H9 (cell line): ENCODE measurements around the gene CD81. TPM values are rescaled to one million over a fixed set of nuclear protein-coding genes. Genes with fewer than 3 reads are reported as not detected.

Experiments
- DNase-seq: peaks from one replicate; pipeline ENCODE4 v3.0.0-alpha.2; 2017
- H2AFZ ChIP-seq: one replicate; pipeline ENCODE4 v1.6.1; 2013; ENCODE audit warnings: mild to moderate bottlenecking, low read length, control low read depth, moderate library complexity
- H2AK5ac ChIP-seq: 2 replicates; pipeline ENCODE4 v1.6.1; 2013; ENCODE audit warnings: low read length, control low read depth, mixed read lengths; ENCODE audit not compliant: insufficient read length
- H2BK120ac ChIP-seq: one replicate; pipeline ENCODE4 v1.6.1; 2013; ENCODE audit warnings: low read depth, mild to moderate bottlenecking, low read length, control low read depth, inconsistent platforms; ENCODE audit not compliant: poor library complexity, severe bottlenecking
- H2BK12ac ChIP-seq: 2 replicates; pipeline ENCODE4 v1.6.1; 2013; ENCODE audit warnings: low read length, control low read depth, mixed read lengths, low read depth; ENCODE audit not compliant: insufficient read length
- H2BK15ac ChIP-seq: 2 replicates; pipeline ENCODE4 v1.6.1; 2013; ENCODE audit warnings: low read depth, low read length, control low read depth
- H2BK20ac ChIP-seq: one replicate; pipeline ENCODE4 v1.6.1; 2013; ENCODE audit warnings: low read depth, mild to moderate bottlenecking, low read length, control low read depth, inconsistent platforms; ENCODE audit not compliant: poor library complexity, severe bottlenecking
- H2BK5ac ChIP-seq: 2 replicates; pipeline ENCODE4 v1.6.1; 2013; ENCODE audit warnings: low read length, control low read depth, mixed read lengths; ENCODE audit not compliant: insufficient read length
- H3K14ac ChIP-seq: 2 replicates; pipeline ENCODE4 v1.6.1; 2013; ENCODE audit warnings: low read length, control low read depth; ENCODE audit not compliant: insufficient read depth
- H3K18ac ChIP-seq: 2 replicates; pipeline ENCODE4 v1.6.1; 2013; ENCODE audit warnings: low read depth, mild to moderate bottlenecking, mixed read lengths, low read length, control low read depth; ENCODE audit not compliant: insufficient read length
- H3K23ac ChIP-seq: 2 replicates; pipeline ENCODE4 v1.6.1; 2013; ENCODE audit warnings: low read length, control low read depth, mixed read lengths, low read depth; ENCODE audit not compliant: insufficient read length
- H3K23me2 ChIP-seq: 2 replicates; pipeline ENCODE4 v1.6.1; 2013; ENCODE audit warnings: low read depth, mild to moderate bottlenecking, mixed read lengths, low read length, control low read depth; ENCODE audit not compliant: insufficient read length, poor library complexity, severe bottlenecking
- H3K27ac ChIP-seq: 2 replicates; pipeline ENCODE4 v1.5.1; 2013; ENCODE audit warnings: low read length, control low read depth, mixed read lengths, low read depth; ENCODE audit not compliant: insufficient read length
- H3K27me3 ChIP-seq: 2 replicates; pipeline ENCODE4 v1.6.1; 2013; ENCODE audit warnings: low read length, control low read depth, inconsistent platforms; ENCODE audit not compliant: insufficient read depth
- H3K4ac ChIP-seq: 2 replicates; pipeline ENCODE4 v1.6.1; 2013; ENCODE audit warnings: low read depth, mild to moderate bottlenecking, control low read depth, inconsistent platforms, low read length, moderate library complexity
- H3K4me1 ChIP-seq: 2 replicates; pipeline ENCODE4 v1.6.1; 2013; ENCODE audit warnings: low read length, control low read depth, inconsistent platforms; ENCODE audit not compliant: insufficient read depth
- H3K4me2 ChIP-seq: 2 replicates; pipeline ENCODE4 v1.6.1; 2013; ENCODE audit warnings: low read length, control low read depth, mixed read lengths; ENCODE audit not compliant: insufficient read length, insufficient read depth
- H3K56ac ChIP-seq: 2 replicates; pipeline ENCODE4 v1.6.1; 2013; ENCODE audit warnings: low read depth, mild to moderate bottlenecking, mixed read lengths, low read length, control low read depth; ENCODE audit not compliant: insufficient read length
- H3K79me1 ChIP-seq: 2 replicates; pipeline ENCODE4 v1.6.1; 2013; ENCODE audit warnings: low read depth, mild to moderate bottlenecking, moderate library complexity, low read length, control low read depth, inconsistent platforms; ENCODE audit not compliant: insufficient read depth, poor library complexity, severe bottlenecking
- H3K79me2 ChIP-seq: 2 replicates; pipeline ENCODE4 v1.6.1; 2013; ENCODE audit warnings: low read length, control low read depth, inconsistent platforms; ENCODE audit not compliant: insufficient read depth
- H3K9ac ChIP-seq: 2 replicates; pipeline ENCODE4 v1.6.1; 2013; ENCODE audit warnings: low read length, control low read depth, mixed read lengths; ENCODE audit not compliant: insufficient read length; ENCODE audit errors: extremely low read depth
- H3K9me3 ChIP-seq: one replicate; pipeline ENCODE4 v1.6.1; 2013; ENCODE audit warnings: low read depth, low read length, inconsistent platforms; ENCODE audit not compliant: control insufficient read depth
- H3T11ph ChIP-seq: one replicate; pipeline ENCODE4 v1.6.1; 2013; ENCODE audit warnings: mild to moderate bottlenecking, low read length, control low read depth, inconsistent platforms
- H4K20me1 ChIP-seq: one replicate; pipeline ENCODE4 v1.6.1; 2013; ENCODE audit not compliant: control insufficient read depth, insufficient read length, insufficient read depth
- H4K5ac ChIP-seq: 2 replicates; pipeline ENCODE4 v1.6.1; 2013; ENCODE audit warnings: low read depth, mild to moderate bottlenecking, mixed read lengths, low read length, control low read depth; ENCODE audit not compliant: insufficient read length
- H4K8ac ChIP-seq: replicated peaks from 2 replicates; pipeline ENCODE4 v1.6.1; 2013; ENCODE audit warnings: low read length, control low read depth, mixed read lengths, low read depth; ENCODE audit not compliant: insufficient read length
- H4K91ac ChIP-seq: 2 replicates; pipeline ENCODE4 v1.6.1; 2013; ENCODE audit warnings: low read depth, mild to moderate bottlenecking, moderate library complexity, mixed read lengths, low read length, control low read depth; ENCODE audit not compliant: insufficient read length
- H3K27ac Mint-ChIP-seq, 3 experiments: 2 replicates in 2 of 3; 3 replicates in 1 of 3; pipeline ENCODE4 v1.8.0; 2020 to 2021; ENCODE audit warnings: mixed read lengths in 3 of 3, mild to moderate bottlenecking in 1 of 3, moderate library complexity in 1 of 3
- H3K27me3 Mint-ChIP-seq: 2 replicates; pipeline ENCODE4 v1.8.0; 2021; ENCODE audit warnings: low read depth, mild to moderate bottlenecking, moderate library complexity, mixed read lengths
- H3K36me3 Mint-ChIP-seq, 3 experiments: 2 replicates in 2 of 3; 3 replicates in 1 of 3; pipeline ENCODE4 v1.8.0; 2020 to 2021; ENCODE audit warnings: low read depth in 3 of 3, mixed read lengths in 3 of 3; ENCODE audit not compliant: insufficient read depth in 1 of 3
- H3K4me1 Mint-ChIP-seq, 2 experiments: 2 replicates each; pipeline ENCODE4 v1.8.0; 2020; ENCODE audit warnings: mixed read lengths in 2 of 2
- H3K4me3 Mint-ChIP-seq, 2 experiments: 2 replicates in 1 of 2; 3 replicates in 1 of 2; pipeline ENCODE4 v1.8.0; 2020 to 2021; ENCODE audit warnings: mild to moderate bottlenecking in 2 of 2, mixed read lengths in 2 of 2, moderate library complexity in 1 of 2
- H3K9me3 Mint-ChIP-seq, 2 experiments: 2 replicates in 1 of 2; 3 replicates in 1 of 2; pipeline ENCODE4 v1.8.0; 2020; ENCODE audit warnings: mild to moderate bottlenecking in 2 of 2, mixed read lengths in 2 of 2, moderate library complexity in 1 of 2
- WGBS: extraction: QIAGEN DNeasy Blood & Tissue Kit; methylation state at CpG from one replicate; pipeline ENCODE4 v1.1.7; 2013; ENCODE audit warnings: missing lambda C conversion rate, low lambda C conversion rate, mixed read lengths; ENCODE audit not compliant: insufficient read length; ENCODE audit errors: extremely low coverage; 5-methylcytosine and 5-hydroxymethylcytosine counted together
- total RNA-seq: library from RNA; stranded (reverse); gene quantifications from 2 replicates; pipeline ENCODE4 v1.2.1, GENCODE V29; 2021
- TF ChIP-seq, protein P1 (sequence below): fragments of 200-600 bp; sonication (generic); conservative IDR thresholded peaks from 3 replicates; pipeline ENCODE4 v1.8.0; 2021; ENCODE audit warnings: antibody characterized with exemption, mild to moderate bottlenecking

CD81 gene
- total RNA-seq, 1 experiment from 2014 or later: 246 TPM

DNA sequence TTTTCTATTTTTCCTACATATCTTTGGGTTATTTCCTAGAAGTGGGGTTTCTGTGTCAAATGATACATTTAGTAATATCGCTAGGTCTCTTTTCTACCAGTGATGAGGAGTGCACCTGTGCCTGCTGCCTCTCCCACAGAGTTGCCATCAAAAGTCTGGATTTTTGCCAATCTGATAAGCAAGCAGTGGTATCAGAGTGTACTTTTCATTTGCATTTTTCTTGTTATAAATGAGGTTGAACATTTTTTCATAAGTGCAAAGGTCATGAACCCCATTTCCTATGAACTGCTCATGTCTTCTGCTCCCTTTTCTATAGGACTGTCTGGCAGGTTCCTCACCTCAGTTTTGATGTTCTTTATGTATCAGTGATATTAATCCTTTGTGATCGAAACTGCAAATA is 65.5 kb downstream of the CD81 start:
- Histone ChIP-seq H3K14ac (no peak overlapping the region), H3K18ac (no peak overlapping the region), H3K4me2 (no peak overlapping the region), H3K23me2 (peaks cover 4% of the 10 kb centered on the region), H2BK15ac (no peak overlapping the region), H2AK5ac (no peak overlapping the region), H3T11ph (no peak overlapping the region), H2AFZ (no peak overlapping the region), H2BK12ac (no peak overlapping the region), H2BK120ac (no peak overlapping the region), H3K4me1 (no peaks in the 10 kb centered on the region), H3K56ac (no peak overlapping the region), H3K27ac (no peak overlapping the region), H4K5ac (no peak overlapping the region), H3K27me3 (peaks cover 24% of the 10 kb centered on the region; the same call in 1 of the 2 replicates), H2BK5ac (no peak overlapping the region), H4K8ac (no peak overlapping the region), H4K91ac (no peak overlapping the region), H4K20me1 (no peaks in the 10 kb centered on the region), H3K79me2 (no peaks in the 10 kb centered on the region), H3K9ac (no peak overlapping the region), H3K79me1 (no peaks in the 10 kb centered on the region), H3K4ac (no peak overlapping the region), H3K23ac (no peak overlapping the region), H3K9me3 (no peaks in the 10 kb centered on the region), H2BK20ac (no peak overlapping the region)
- Mint-ChIP-seq H3K36me3 (no peaks in the 10 kb centered on the region), H3K9me3 (peaks cover 3 to 10% of the 10 kb centered on the region in 2 experiments; a peak in 3 of 5 replicates), H3K27ac (no peak overlapping the region), H3K27me3 (peaks cover 88% of the 10 kb centered on the region), H3K4me1 (peaks cover 0 to 3% of the 10 kb centered on the region in 2 experiments; a peak in 2 of 4 replicates), H3K4me3 (no peak overlapping the region)
- WGBS: no CpG with 5 or more reads among the region's 2 CpGs
- no peak for DNase-seq
- TF ChIP-seq, protein P1, sequence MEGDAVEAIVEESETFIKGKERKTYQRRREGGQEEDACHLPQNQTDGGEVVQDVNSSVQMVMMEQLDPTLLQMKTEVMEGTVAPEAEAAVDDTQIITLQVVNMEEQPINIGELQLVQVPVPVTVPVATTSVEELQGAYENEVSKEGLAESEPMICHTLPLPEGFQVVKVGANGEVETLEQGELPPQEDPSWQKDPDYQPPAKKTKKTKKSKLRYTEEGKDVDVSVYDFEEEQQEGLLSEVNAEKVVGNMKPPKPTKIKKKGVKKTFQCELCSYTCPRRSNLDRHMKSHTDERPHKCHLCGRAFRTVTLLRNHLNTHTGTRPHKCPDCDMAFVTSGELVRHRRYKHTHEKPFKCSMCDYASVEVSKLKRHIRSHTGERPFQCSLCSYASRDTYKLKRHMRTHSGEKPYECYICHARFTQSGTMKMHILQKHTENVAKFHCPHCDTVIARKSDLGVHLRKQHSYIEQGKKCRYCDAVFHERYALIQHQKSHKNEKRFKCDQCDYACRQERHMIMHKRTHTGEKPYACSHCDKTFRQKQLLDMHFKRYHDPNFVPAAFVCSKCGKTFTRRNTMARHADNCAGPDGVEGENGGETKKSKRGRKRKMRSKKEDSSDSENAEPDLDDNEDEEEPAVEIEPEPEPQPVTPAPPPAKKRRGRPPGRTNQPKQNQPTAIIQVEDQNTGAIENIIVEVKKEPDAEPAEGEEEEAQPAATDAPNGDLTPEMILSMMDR: no peak
